ENCODE measurements around the gene RTBDN.

The RTBDN gene

DNA sequence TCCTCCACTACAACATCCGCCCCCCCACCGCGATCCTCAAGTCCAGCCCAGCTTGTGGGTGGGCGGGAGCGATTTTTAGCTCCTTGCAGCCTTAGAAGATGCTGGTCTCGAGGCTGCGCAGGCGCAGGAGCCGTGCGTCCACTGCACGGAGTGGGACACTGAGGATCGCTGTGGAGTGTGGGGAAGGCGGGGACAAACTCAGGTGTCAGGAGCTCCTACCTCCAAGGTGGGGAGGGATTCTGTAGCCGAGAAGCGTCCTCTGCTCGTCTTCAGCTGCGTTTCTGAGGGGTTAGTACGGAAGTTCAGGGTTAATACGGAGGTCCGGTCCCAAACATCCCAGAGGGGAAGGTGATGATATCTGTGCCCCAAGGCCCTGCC is at the start of gene RTBDN:
Gene RTBDN (minus strand): TSS at position 14 of the 378 bp plus-strand sequence. CDS start 4,600 bp downstream, outside the sequence.
- no peak for DNase-seq (ENCODE audit: low read depth)

DNA sequence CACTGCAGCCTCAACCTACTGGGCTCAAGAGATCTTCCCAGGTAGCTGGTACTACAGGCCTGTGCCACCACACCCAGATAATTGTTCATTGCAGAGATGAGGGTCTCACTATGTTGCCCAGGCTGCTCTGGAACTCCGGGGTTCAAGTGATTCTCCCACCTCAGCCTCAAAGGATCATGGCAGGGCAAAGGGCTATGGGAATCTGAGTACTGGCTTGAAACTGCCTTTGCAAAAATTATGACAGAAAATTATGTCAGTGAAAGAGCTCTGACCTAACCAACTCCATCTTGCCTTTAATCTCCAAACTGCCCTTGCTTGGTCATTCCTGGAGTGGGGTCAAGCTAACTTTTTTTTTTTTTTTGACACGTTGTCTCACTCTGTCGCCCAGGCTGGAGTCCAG is 48.2 kb upstream of the RTBDN start:
- DNase-seq (ENCODE audit: low read depth): no peak

GRCh38 chr19:12881172-12881808 is 46.9 kb upstream of the RTBDN start, which contains the start of gene DNASE2:
Gene DNASE2 (minus strand): TSS chr19:12881449. CDS start chr19:12881375, 74 bp downstream.
- peak; percentile 88 for DNase-seq (ENCODE audit: low read depth)

DNA sequence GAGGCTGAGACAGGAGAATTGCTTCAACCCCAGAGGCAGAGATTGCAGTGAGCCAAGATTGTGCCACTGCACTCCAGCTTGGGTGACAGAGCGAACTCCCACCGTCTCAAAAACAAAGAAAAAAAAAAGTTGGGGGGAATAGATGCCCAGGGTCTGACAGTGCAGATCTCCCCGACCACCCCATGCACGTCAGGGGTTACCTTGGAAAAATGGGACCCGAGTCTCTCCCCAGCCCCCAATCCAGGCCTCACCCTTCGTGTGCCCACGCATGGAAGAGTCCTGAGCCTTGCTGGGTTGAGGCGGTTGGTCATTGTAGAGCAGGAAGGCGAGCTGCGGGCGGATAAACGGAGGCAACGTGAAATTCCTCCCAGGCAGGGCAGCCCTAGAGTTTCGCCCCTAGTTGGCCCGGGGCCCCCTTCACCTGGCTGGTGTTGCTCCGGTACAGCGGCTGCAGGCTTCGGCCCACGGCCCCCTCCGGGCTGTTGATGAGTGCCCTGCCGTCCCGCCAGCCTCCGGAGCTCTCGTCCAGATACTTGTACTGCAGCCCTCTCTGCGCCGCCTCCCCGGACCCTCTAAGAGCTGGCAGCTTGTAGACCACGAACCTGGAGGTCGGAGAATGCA is 46.3 kb upstream of the RTBDN start:
- peak; percentile 18 for DNase-seq (ENCODE audit: low read depth)

GRCh38 chr19:12875086-12875485 is 40.7 kb upstream of the RTBDN start:
- DNase-seq (ENCODE audit: low read depth): no peak

DNA sequence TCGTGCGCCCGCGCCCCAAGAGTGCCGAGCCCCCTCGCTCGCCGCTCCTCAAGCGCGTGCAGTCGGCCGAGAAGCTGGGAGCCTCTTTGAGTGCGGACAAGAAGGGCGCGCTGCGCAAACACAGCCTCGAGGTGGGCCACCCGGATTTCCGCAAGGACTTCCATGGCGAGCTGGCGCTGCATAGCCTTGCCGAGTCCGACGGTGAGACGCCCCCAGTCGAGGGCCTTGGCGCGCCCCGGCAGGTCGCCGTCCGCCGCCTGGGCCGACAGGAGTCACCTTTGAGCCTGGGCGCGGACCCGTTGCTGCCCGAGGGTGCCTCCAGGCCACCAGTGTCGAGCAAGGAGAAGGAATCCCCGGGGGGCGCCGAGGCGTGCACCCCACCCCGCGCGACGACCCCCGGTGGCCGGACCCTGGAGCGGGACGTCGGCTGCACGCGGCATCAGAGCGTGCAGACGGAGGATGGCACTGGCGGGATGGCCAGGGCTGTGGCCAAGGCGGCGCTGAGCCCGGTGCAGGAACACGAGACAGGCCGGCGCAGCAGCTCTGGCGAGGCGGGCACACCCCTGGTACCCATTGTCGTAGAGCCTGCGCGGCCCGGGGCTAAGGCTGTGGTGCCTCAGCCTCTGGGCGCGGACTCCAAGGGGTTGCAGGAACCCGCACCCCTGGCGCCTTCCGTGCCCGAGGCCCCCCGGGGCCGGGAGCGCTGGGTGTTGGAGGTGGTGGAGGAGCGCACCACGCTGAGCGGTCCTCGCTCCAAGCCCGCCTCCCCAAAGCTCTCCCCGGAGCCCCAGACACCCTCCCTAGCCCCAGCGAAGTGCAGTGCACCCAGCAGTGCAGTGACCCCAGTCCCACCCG is 39.7 kb upstream of the RTBDN start:
- no peak for DNase-seq (ENCODE audit: low read depth)

DNA sequence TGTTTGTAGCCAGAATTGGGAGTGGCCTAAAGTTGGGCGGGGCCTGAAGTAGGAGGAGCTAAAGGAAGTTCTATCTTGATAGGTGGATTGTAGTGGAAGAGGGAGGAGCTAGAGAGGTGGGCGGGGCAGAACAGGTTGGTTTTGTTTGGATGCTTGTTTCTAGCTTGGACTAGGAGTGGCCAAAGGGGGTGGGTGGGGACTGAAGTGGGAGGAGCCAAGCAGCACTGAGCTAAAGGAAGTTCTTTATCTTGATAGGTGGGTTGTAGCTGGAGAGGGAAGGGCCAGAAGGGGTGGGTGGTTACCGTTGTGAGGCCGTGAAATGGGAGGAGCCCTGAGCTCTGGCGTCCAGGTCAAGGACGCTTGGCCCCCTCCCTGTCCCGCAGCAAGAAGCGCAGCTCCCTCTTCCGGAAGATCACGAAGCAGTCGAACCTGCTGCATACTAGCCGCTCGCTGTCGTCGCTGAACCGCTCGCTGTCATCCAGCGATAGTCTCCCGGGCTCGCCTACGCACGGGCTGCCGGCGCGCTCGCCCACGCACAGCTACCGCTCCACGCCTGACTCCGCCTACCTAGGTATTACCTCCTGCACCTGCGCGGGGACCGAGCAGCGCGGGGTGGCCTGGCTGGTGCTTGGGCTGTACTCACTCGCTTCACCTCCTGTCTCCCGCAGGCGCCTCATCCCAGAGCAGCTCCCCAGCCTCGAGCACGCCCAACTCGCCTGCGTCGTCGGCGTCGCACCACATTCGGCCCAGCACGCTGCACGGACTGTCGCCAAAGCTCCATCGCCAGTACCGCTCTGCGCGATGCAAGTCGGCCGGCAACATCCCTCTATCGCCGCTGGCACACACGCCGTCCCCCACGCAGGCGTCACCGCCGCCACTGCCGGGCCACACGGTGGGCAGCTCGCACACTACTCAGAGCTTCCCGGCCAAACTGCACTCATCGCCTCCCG is 38.8 kb upstream of the RTBDN start:
- DNase-seq (ENCODE audit: low read depth): no peak

GRCh38 chr19:12872255-12872654 is 37.9 kb upstream of the RTBDN start:
- DNase-seq (ENCODE audit: low read depth): no peak

DNA sequence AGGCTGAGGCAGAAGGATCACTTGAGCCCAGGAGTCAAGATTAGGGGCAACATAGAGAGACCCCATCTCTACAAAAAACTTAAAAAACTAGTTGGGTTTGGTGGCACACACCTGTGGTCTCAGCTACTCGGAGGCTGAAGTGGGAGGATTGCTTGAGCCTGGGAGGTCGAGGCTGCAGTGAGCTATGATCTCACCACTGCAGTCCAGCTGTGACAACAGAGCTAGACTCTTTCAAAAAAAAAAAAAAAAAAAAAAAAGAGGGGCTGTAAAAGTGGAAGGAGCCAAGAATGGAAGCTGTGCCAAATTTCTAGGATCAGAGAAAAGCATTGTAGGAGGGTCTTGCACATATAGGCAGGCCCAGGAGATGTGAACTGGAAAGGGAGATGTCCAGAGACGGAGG is 37.3 kb upstream of the RTBDN start:
- DNase-seq (ENCODE audit: low read depth): no peak

DNA sequence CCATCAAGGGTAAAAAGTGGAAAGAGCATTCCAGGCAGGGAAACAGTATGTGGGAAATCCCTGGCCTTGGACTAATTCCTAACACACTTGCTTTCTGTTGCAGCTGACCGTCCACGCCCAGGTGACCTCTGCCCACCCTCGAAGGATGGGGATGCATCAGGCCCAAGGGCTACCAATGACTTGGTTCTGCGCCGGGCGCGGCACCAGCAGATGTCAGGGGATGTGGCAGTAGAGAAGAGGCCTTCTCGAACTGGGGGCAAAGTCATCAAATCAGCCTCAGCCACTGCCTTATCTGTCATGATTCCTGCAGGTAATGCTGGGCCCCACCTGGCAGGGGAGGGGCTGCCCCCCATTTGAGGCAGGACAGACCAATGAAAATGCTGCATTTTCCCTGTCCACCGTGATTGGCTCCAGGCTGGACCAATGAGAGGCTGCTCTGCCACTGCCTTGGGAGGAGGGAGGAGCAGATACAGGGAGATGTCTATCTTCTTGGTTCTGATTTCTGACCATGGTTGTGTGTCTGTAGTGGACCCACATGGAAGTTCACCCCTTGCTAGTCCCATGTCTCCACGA is 34.2 kb upstream of the RTBDN start:
- DNase-seq (ENCODE audit: low read depth): no peak

GRCh38 chr19:12867120-12868099 is 33.0 kb upstream of the RTBDN start:
- peak; percentile 34 for DNase-seq (ENCODE audit: low read depth)

- DNase-seq (ENCODE audit: low read depth): no peak
These were observed 32.2 kb upstream of the RTBDN start for GRCh38 chr19:12866416-12867119.

- DNase-seq (ENCODE audit: low read depth): no peak
These were observed 31.5 kb upstream of the RTBDN start for GRCh38 chr19:12865746-12866415.

GRCh38 chr19:12864721-12865715 is 30.6 kb upstream of the RTBDN start:
- DNase-seq (ENCODE audit: low read depth): no peak

DNA sequence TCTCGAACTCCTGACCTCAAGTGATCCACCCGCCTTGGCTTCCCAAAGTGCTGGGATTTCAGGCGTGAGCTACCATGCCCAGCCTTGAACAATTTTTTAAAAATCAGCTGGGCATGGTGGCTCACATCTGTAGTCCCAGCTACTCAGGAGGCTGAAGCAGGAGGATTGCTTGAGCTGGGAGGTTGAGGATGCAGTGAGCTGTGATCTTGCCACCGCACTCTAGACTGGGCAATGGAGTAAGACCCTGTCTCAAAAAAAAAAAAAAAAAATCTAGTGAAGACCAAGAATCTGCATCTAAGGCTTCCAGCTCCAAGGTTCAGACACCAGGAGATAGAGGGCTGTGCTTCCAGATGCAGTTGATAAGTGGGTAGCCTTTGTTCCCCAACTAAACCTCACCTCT is 29.8 kb upstream of the RTBDN start:
- DNase-seq (ENCODE audit: low read depth): no peak

GRCh38 chr19:12859546-12859945 is 25.2 kb upstream of the RTBDN start:
- no peak for DNase-seq (ENCODE audit: low read depth)

DNA sequence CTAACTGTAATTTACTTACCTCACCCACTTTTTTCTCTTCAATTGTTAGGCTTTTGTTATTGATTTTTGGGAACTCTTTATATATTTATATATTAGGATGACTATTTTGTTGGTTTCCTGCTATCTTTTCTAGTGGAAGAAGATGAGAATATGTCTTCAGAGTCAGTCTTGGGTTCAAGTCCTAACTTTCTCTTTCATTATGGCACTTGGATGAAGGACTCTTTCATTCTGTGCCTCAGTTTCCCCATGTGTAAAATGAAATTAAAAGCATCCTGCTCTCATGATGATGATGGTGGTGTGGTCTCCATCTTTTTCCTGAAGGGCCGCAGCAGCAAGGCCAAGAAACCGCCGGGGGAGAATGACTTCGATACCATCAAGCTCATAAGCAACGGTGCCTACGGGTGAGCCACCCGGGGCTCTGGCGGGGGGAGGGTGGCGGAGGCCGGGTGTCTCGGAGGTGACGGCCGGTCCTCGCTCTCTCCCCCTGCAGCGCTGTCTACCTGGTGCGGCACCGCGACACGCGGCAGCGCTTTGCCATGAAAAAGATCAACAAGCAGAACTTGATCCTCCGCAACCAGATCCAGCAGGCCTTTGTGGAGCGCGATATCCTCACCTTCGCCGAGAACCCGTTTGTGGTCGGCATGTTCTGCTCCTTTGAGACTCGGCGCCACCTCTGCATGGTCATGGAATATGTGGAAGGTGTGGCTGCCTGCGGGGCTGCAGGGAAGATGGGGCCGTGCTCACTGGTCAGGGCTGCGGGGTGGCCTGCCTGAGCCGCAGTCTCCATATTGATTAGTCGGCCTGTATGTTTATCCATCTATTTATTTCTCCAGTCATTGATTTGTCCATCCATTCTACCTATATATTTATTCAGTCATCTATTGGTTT is 23.9 kb upstream of the RTBDN start:
- no peak for DNase-seq (ENCODE audit: low read depth)
